Measurements from ENCODE around the gene NBL1. TPM values are rescaled to one million over a fixed set of nuclear protein-coding genes. Genes with fewer than 3 reads are reported as not detected.
A peak's percentile ranks its signal among the peaks of the same experiment; 100 is the strongest.

NBL1 gene
- total RNA-seq, 1 experiment from 2014 or later = 7.9 TPM

DNA sequence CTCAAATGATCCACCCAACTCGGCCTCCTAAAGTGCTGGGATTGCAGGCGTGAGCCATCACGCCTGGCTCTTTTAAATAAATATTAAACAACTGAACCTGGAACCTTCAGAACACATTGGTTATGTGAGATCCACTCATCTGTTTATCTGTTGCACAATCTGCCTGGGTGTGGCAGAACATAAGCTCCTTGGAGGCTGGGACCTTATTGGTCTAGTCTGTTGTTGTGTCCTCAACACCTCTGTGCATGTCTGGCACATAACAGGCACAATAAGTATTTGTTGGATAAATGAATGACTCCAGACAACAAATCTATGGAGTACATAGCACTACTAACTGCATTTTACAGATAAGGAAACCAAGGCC lies 4.1 kb upstream of the NBL1 start:
- BruUV-seq (replicated peaks) = no TSS peak
- ChIA-PET POLR2A (ENCODE audit: low non-redundant PET) (no interaction called here), CTCF (interaction anchor here (0.6 kb wide), 2 partner anchors 10 to 11 kb away, joined by 3 to 4 read pairs; no protein-coding TSS in a partner anchor)
- no peak for DNase-seq (ENCODE audit: low spot score)
- H3K27ac ChIP-seq (ENCODE audit: low read depth, low read length, poor library complexity, severe bottlenecking) = no peak overlapping the region
- H3K4me1 ChIP-seq (ENCODE audit: insufficient read depth, low read length, poor library complexity, severe bottlenecking) = peaks cover 9% of the 10 kb centered on the region
- H3K4me3 ChIP-seq (ENCODE audit: low read depth, low read length, poor library complexity, severe bottlenecking) = no peak overlapping the region
- no peaks in the 10 kb centered on the region for H3K9me3 ChIP-seq (ENCODE audit: low read depth, low read length, poor library complexity, severe bottlenecking)
- H3K27me3 ChIP-seq (replicated peaks; ENCODE audit: insufficient read depth, low read depth, low read length, poor library complexity) = no peaks in the 10 kb centered on the region
- TF ChIP-seq EZH2 (IDR thresholded peaks at IDR 0.05; ENCODE audit: borderline replicate concordance, low read depth, low read length, poor library complexity, severe bottlenecking) (no peak), CTCF (conservative IDR thresholded peaks at IDR 0.05; ENCODE audit: low read depth, low read length) (no peak)
- intact Hi-C loops (cut with micrococcal nuclease; ENCODE audit: unreplicated experiment) = no loop called here
- H3K36me3 ChIP-seq (ENCODE audit: insufficient read depth, low read length, poor library complexity, severe bottlenecking) = no peaks in the 10 kb centered on the region

GRCh38 chr1:19640363-19641316 lies 3.5 kb upstream of the NBL1 start:
- no peak overlapping the region for H3K27ac ChIP-seq (ENCODE audit: low read depth, low read length, poor library complexity, severe bottlenecking)
- no peaks in the 10 kb centered on the region for H3K9me3 ChIP-seq (ENCODE audit: low read depth, low read length, poor library complexity, severe bottlenecking)
- intact Hi-C loops (cut with micrococcal nuclease; ENCODE audit: unreplicated experiment) = no loop called here
- ChIA-PET CTCF (interaction anchor here (0.6 to 1.3 kb wide), 2 partner anchors 10 kb away, joined by 3 to 4 read pairs; no protein-coding TSS in a partner anchor), POLR2A (ENCODE audit: low non-redundant PET) (no interaction called here)
- TF ChIP-seq EZH2 (IDR thresholded peaks at IDR 0.05; ENCODE audit: borderline replicate concordance, low read depth, low read length, poor library complexity, severe bottlenecking) (no peak), CTCF (conservative IDR thresholded peaks at IDR 0.05; ENCODE audit: low read depth, low read length) (no peak)
- no peak overlapping the region for H3K4me3 ChIP-seq (ENCODE audit: low read depth, low read length, poor library complexity, severe bottlenecking)
- BruUV-seq (replicated peaks) = no TSS peak
- DNase-seq (ENCODE audit: low spot score) = peak; percentile 86
- H3K27me3 ChIP-seq (replicated peaks; ENCODE audit: insufficient read depth, low read depth, low read length, poor library complexity) = no peaks in the 10 kb centered on the region
- H3K4me1 ChIP-seq (ENCODE audit: insufficient read depth, low read length, poor library complexity, severe bottlenecking) = peaks cover 13% of the 10 kb centered on the region
- H3K36me3 ChIP-seq (ENCODE audit: insufficient read depth, low read length, poor library complexity, severe bottlenecking) = no peaks in the 10 kb centered on the region

- DNase-seq (ENCODE audit: low spot score) = no peak
- intact Hi-C loops (cut with micrococcal nuclease; ENCODE audit: unreplicated experiment) = no loop called here
- Histone ChIP-seq H3K36me3 (ENCODE audit: insufficient read depth, low read length, poor library complexity, severe bottlenecking) (no peaks in the 10 kb centered on the region), H3K4me3 (ENCODE audit: low read depth, low read length, poor library complexity, severe bottlenecking) (peak overlapping the region; percentile 66), H3K27me3 (replicated peaks; ENCODE audit: insufficient read depth, low read depth, low read length, poor library complexity) (no peaks in the 10 kb centered on the region), H3K27ac (ENCODE audit: low read depth, low read length, poor library complexity, severe bottlenecking) (no peak overlapping the region), H3K4me1 (ENCODE audit: insufficient read depth, low read length, poor library complexity, severe bottlenecking) (peaks cover 13% of the 10 kb centered on the region), H3K9me3 (ENCODE audit: low read depth, low read length, poor library complexity, severe bottlenecking) (no peaks in the 10 kb centered on the region)
- CTCF ChIA-PET = interaction anchor here (2.0 kb wide), 1 partner anchor 10 kb away, joined by 9 read pairs; no protein-coding TSS in a partner anchor
- POLR2A ChIA-PET (ENCODE audit: low non-redundant PET) = no interaction called here
- TF ChIP-seq EZH2 (IDR thresholded peaks at IDR 0.05; ENCODE audit: borderline replicate concordance, low read depth, low read length, poor library complexity, severe bottlenecking) (no peak), CTCF (conservative IDR thresholded peaks at IDR 0.05; ENCODE audit: low read depth, low read length) (no peak)
- no TSS peak for BruUV-seq (replicated peaks)
Measured at GRCh38 chr1:19643121-19643520, 990 bp upstream of the NBL1 start.
